ENCODE measurements around the gene SKIL.
"Not testable (repeated sequence)": the region's sequence is repeated elsewhere in the genome, so short reads cannot be mapped to it uniquely, and the experiment has no call there.

- TF ChIP-seq EZH2phosphoT487 (IDR thresholded peaks at IDR 0.05; ENCODE audit: unreplicated experiment); CTCF (conservative IDR thresholded peaks at IDR 0.05; ENCODE audit: low read depth in 2 of 2); NANOG (IDR thresholded peaks at IDR 0.05; ENCODE audit: borderline replicate concordance); POLR2AphosphoS5 (IDR thresholded peaks at IDR 0.05; ENCODE audit: low read depth); REST (IDR thresholded peaks at IDR 0.05; ENCODE audit: unreplicated experiment); ZNF114 (CRISPR knock-in tag; IDR thresholded peaks at IDR 0.05); JUNB (IDR thresholded peaks at IDR 0.05; ENCODE audit: unreplicated experiment); CREB1 (CRISPR knock-in tag; IDR thresholded peaks at IDR 0.05; ENCODE audit: low read depth); EZH2 (IDR thresholded peaks at IDR 0.05; ENCODE audit: low read depth, unreplicated experiment); STAT1 (IDR thresholded peaks at IDR 0.05; ENCODE audit: unreplicated experiment); ETS1 (IDR thresholded peaks at IDR 0.05); ZNF462 (CRISPR knock-in tag; IDR thresholded peaks at IDR 0.05); ZNF331 (CRISPR knock-in tag; IDR thresholded peaks at IDR 0.05; ENCODE audit: low read depth): not testable (repeated sequence)
Observed at GRCh38 chr3:170342273-170342672, 15.2 kb upstream of the SKIL start.

All from GM23338 (cell line).